GM19025 (cell line): ENCODE data around the gene CPNE5.

Source experiments
- ATAC-seq: cut with Tn5 transposase; IDR thresholded peaks from one replicate; pipeline ENCODE4 v1.9.1; 2021; ENCODE audit warnings: mild to moderate bottlenecking, low read depth, moderate library complexity; ENCODE audit not compliant: unreplicated experiment

The CPNE5 gene

GRCh38 chr6:36752187-36752885, 86.9 kb downstream of the CPNE5 start:
- no peak for ATAC-seq

- ATAC-seq: no peak
These were observed 87.4 kb downstream of the CPNE5 start for GRCh38 chr6:36751833-36752186.

- no peak for ATAC-seq
These were observed 88.2 kb downstream of the CPNE5 start for GRCh38 chr6:36751091-36751490.

GRCh38 chr6:36749829-36750489, 89.3 kb downstream of the CPNE5 start:
- no peak for ATAC-seq

GRCh38 chr6:36746251-36746650, 93.0 kb downstream of the CPNE5 start:
- no peak for ATAC-seq

- no peak for ATAC-seq
These were observed 93.4 kb downstream of the CPNE5 start for GRCh38 chr6:36745836-36746235.

- ATAC-seq: no peak
These were observed 94.0 kb downstream of the CPNE5 start for GRCh38 chr6:36745283-36745682.

GRCh38 chr6:36744304-36744673, 95.0 kb downstream of the CPNE5 start:
- no peak for ATAC-seq

- no peak for ATAC-seq
These were observed 95.5 kb downstream of the CPNE5 start for GRCh38 chr6:36743538-36744303.

GRCh38 chr6:36743032-36743431, 96.2 kb downstream of the CPNE5 start:
- ATAC-seq: no peak

- ATAC-seq: no peak
These were observed 97.1 kb downstream of the CPNE5 start for GRCh38 chr6:36742146-36742545.

- no peak for ATAC-seq
These were observed 98.4 kb downstream of the CPNE5 start for GRCh38 chr6:36740818-36741179.

- no peak for ATAC-seq
These were observed 99.1 kb downstream of the CPNE5 start for GRCh38 chr6:36739947-36740817.

GRCh38 chr6:36738108-36738507, 101.1 kb downstream of the CPNE5 start:
- ATAC-seq: no peak

GRCh38 chr6:36737043-36737785, 102.0 kb downstream of the CPNE5 start:
- no peak for ATAC-seq

- ATAC-seq: no peak
These were observed 103.9 kb downstream of the CPNE5 start for GRCh38 chr6:36735110-36736071.

GRCh38 chr6:36734486-36735060, 104.7 kb downstream of the CPNE5 start:
- no peak for ATAC-seq

GRCh38 chr6:36733300-36733699, 105.9 kb downstream of the CPNE5 start:
- ATAC-seq: no peak
